Inferior parietal cortex (tissue), 1 donor: ENCODE results near the gene DMXL2.
"Not testable (repeated sequence)": the region's sequence is repeated elsewhere in the genome, so short reads cannot be mapped to it uniquely, and the experiment has no call there.

Experiments
- DNase-seq: peaks from one replicate; pipeline ENCODE4 v3.0.0-alpha.2; 2016; ENCODE audit errors: extremely low spot score

DMXL2 gene

GRCh38 chr15:51492528-51492927 is 130.0 kb downstream of the DMXL2 start:
- DNase-seq: no peak

- no peak for DNase-seq
Measured at GRCh38 chr15:51491941-51492340, 130.6 kb downstream of the DMXL2 start.

GRCh38 chr15:51484781-51485180 is 137.8 kb downstream of the DMXL2 start:
- DNase-seq: no peak

GRCh38 chr15:51483985-51484384 is 138.6 kb downstream of the DMXL2 start:
- DNase-seq: no peak

- no peak for DNase-seq
Measured at GRCh38 chr15:51483520-51483919, 139.1 kb downstream of the DMXL2 start.

GRCh38 chr15:51475736-51476135 is 146.8 kb downstream of the DMXL2 start:
- no peak for DNase-seq

GRCh38 chr15:51470512-51470911 is 152.1 kb downstream of the DMXL2 start:
- DNase-seq: no peak

GRCh38 chr15:51460796-51461195 is 161.8 kb downstream of the DMXL2 start:
- DNase-seq: no peak

GRCh38 chr15:51450001-51450400 is 172.6 kb downstream of the DMXL2 start:
- no peak for DNase-seq

- no peak for DNase-seq
Measured at GRCh38 chr15:51448622-51449399, 173.8 kb downstream of the DMXL2 start.

GRCh38 chr15:51447855-51448621 is 174.5 kb downstream of the DMXL2 start:
- DNase-seq: no peak

GRCh38 chr15:51446029-51446744 is 176.4 kb downstream of the DMXL2 start:
- not testable (repeated sequence) for DNase-seq

- DNase-seq: no peak
Measured at GRCh38 chr15:51444807-51445206, 177.8 kb downstream of the DMXL2 start.

GRCh38 chr15:51444112-51444511 is 178.5 kb downstream of the DMXL2 start:
- DNase-seq: no peak

- no peak for DNase-seq
Measured at GRCh38 chr15:51443282-51443914, 179.2 kb downstream of the DMXL2 start.

- DNase-seq: no peak
Measured at GRCh38 chr15:51438526-51438925, 184.0 kb downstream of the DMXL2 start.

GRCh38 chr15:51425517-51426040 is 197.0 kb downstream of the DMXL2 start:
- DNase-seq: no peak

- DNase-seq: no peak
Measured at GRCh38 chr15:51424780-51425179, 197.8 kb downstream of the DMXL2 start.

GRCh38 chr15:51423040-51423439 is 199.5 kb downstream of the DMXL2 start:
- DNase-seq: not testable (repeated sequence)

- no peak for DNase-seq
Measured at GRCh38 chr15:51416129-51416528, 206.4 kb downstream of the DMXL2 start.

GRCh38 chr15:51414256-51414860 is 208.2 kb downstream of the DMXL2 start:
- DNase-seq: no peak
